GM18520 (cell line): ENCODE measurements around the gene SMDT1.

ENCODE experiments used
- ATAC-seq: cut with Tn5 transposase; IDR thresholded peaks from one replicate; pipeline ENCODE4 v1.9.1; 2021; ENCODE audit not compliant: unreplicated experiment

Gene SMDT1, protein sequence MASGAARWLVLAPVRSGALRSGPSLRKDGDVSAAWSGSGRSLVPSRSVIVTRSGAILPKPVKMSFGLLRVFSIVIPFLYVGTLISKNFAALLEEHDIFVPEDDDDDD

DNA sequence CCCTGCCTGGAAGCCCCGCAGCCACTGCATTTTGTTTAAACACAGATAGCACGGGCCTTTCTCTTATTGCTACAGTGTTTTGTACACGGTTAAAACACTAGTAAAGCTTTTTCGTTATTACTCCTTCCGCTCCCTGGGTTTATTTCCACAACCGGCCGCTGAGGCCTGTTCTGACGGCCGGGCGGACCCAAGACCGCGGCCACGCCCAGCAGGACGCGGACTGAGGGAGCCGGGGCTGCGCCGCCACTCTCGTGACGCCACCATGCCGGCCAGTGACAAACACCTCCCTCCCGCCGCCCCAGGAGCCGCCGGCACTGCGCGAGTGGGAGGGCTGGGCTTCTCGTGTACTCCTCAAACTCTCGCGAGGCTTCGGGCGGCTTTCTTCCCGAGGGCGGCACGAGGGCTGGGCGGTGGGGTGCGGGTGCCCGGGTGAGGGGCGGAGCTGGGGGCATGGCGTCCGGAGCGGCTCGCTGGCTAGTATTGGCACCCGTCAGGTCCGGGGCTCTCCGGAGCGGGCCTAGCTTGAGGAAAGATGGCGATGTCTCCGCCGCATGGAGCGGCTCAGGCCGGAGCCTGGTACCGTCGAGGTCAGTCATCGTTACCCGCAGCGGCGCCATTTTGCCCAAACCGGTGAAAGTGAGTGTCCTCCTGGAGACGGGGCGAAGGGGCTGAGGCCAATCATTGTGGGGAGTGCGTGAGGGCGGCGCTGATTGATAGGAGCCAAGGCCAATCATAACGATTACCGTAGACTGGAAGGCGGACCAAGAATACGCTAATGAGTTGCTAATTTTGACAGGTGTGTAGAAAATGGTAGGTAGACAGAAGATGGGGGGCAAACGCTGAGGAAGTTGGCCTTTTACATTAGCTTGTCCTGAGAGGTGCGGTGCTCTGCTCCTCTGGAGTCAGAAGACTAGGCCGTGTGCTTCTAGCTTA lies at the start of gene SMDT1:
SMDT1 (plus strand) TSS at position 382 of the 933 bp plus-strand sequence; CDS start at position 451, 69 bp downstream.
- ATAC-seq = peak; percentile 79

- ATAC-seq = no peak
Measured at GRCh38 chr22:42033263-42034181, 46.0 kb upstream of the SMDT1 start.

DNA sequence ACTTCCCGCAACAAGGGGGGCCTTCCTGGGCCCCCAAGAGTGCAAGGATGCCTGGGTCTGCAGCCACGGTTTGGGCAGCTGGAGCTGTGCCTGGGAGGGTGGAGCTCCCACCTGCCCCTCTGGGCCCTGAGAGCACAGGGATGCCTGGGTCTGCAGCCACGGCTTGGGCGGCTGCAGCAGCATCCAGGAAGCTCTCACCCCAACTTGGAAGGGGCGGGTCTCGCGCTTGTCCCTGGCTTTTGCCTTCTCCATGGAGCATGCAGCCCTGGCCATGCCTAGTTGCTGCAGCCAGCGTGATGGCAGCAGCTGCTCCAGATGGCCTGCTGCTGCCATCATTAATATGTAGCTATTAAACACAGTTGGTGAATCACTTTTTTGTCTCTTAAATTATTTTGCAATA lies 44.2 kb upstream of the SMDT1 start:
- ATAC-seq = no peak

DNA sequence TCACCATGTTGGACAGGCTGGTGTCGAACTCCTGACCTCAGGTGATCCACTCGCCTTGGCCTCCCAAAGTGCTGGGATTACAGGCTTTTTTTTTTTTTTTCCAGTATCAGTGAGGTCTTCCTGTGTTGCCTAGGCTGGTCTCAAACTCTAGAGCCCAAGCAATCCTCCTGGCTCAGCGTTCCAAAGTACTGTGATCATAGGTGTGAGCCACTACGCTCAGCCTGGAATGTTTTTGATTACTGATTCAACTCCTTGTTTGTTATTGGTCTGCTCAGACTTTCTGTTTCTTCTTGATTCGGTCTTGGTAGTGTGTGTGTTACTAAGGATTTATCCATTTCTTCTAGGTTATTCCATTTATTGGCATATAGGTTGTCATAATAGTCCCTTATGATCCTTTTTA lies 40.2 kb upstream of the SMDT1 start:
- ATAC-seq = no peak

GRCh38 chr22:42041784-42042183 lies 37.7 kb upstream of the SMDT1 start:
- no peak for ATAC-seq

GRCh38 chr22:42050641-42051180 lies 28.8 kb upstream of the SMDT1 start:
- ATAC-seq = no peak

DNA sequence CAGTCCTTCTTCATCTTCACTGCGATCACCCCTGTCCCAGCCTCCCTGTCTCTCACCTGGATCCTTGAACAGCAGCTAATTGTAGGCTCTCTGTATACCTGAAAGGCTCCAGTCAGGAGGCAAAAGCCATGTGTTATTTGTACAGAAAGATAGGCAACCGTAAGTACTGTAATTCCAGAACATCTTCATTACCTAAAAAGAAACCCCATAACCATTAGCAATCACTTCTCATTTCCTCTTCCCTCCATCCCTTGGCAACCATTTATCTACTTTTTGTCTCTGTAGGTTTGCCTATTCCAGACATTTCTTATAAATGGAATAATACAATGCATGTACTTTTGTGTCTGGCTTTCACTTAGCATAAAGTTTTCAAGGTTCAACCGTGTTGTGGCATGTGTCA lies 26.7 kb upstream of the SMDT1 start:
- no peak for ATAC-seq

DNA sequence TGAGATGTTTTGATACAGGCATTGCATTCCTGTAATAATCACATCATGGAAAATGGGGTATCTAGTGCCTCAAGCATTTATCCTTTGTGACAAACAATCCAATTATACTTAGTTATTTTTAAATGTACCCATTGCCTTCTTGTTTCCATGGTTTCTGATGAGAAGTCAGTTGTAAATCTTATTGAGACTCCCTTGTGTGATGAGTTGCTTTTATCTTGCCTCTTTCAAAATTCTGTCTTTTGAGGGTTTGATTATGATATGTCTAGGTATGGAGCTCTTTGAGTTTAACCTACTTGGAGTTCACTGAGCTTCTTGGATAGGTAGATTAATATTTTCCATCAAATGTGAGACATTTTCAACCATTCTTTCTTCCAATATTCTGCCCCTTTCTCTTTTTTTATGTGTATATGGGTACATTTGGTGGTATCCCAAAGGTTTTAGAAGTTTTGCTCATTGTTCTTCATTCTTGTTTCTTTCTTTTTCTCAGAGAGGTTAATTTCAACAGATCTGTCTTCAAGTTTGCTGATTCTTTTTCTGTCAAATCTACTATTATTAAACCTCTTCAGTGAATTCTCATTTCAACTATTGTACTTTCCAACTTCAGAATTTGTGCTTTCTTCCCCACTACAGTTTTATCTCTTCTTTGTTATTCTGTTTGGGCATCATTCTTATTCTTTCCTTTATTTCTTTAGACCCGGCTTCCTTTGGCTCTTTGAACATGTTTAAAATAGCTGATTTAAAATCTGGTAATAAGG lies 22.6 kb upstream of the SMDT1 start:
- no peak for ATAC-seq

DNA sequence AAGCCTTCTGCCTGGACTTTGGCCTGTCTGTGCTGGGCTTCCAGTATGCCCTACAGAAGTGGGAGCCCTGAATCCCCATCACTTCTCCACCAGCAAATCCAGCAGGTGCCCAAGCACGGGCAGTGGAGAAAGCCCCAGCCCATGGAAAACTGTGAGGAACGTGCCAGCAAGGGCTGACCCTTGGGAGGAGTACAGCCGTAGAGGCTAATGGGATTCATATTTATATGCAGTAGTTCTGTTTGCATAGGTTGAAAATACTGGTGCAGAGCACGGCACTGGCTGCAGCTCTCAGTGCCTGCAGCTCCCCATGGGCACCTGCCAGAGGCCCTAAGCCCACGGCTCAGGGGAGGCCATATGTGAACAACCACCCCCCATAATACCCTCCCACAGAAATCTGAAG lies 19.0 kb upstream of the SMDT1 start:
- ATAC-seq = no peak

DNA sequence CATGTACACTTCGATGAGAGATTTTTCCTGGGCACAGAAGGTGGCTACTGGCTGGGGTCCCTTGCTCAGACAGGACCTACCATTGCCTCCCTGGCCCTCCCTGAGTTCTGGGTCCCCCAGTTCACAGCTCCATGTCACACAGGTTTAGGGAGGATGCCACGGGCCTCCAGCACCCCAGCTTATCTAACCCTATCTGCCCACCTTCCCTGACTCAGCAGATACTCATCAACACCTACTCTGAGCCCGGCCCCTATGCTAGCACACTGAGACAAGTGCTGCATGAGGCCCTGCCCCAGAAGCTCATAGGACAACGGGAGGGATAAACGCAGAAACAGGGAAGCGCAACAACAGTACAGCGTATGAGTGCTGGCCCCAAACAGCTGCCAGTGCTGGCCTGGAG lies 18.5 kb upstream of the SMDT1 start:
- no peak for ATAC-seq

- ATAC-seq = no peak
Measured at GRCh38 chr22:42062506-42063170, 16.9 kb upstream of the SMDT1 start.

DNA sequence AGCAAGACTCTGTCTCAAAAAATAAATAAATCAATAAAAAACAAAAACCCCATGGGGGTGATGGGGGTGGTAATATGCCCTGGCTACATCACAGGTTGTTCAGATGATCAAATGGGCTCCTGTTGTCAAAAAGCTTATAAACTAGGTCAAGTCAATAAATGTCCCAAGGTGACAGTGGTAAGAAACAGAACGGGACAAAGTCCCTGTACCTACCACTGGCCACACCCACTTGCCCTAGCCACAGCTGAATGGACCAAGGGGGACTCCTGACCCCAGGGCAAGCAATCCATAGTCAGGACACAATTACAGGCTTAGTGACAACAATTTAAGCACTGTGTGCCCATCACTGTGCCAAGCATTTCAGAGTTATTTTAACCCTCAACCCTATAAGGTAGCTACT lies 14.9 kb upstream of the SMDT1 start:
- ATAC-seq = no peak

DNA sequence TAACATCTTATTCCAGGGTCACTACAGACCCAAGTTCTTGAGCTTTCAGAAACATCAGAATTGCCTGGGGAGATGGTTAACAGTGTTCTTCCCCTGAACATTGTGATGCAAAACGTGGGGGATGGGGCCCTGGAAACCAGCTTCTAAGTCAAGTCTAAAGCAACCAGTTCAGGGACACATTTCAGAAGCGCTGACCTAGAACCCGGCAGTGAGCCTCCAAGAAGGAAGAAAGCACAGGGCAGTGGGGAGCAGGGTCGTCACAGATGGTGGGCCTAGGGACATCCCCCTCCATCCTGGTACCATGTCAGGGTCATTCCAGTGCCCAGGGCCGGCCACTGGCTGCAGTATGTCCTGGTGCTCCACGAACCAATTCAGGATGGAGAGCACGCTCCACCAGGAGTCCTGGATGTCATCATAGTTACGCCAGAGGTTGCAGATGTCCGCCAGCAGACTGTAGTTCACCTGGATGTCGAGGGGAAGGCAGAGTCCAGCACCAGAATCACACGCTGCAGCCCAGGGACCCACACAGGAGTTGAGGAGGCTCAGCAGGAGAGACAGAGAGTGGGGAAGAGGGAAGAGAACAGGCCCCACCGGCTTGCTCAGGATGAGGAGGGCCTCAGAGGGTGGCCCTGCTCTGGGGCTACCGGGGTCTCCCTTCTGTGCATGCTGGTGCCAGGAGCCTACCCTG lies 13.9 kb upstream of the SMDT1 start:
- ATAC-seq = no peak

DNA sequence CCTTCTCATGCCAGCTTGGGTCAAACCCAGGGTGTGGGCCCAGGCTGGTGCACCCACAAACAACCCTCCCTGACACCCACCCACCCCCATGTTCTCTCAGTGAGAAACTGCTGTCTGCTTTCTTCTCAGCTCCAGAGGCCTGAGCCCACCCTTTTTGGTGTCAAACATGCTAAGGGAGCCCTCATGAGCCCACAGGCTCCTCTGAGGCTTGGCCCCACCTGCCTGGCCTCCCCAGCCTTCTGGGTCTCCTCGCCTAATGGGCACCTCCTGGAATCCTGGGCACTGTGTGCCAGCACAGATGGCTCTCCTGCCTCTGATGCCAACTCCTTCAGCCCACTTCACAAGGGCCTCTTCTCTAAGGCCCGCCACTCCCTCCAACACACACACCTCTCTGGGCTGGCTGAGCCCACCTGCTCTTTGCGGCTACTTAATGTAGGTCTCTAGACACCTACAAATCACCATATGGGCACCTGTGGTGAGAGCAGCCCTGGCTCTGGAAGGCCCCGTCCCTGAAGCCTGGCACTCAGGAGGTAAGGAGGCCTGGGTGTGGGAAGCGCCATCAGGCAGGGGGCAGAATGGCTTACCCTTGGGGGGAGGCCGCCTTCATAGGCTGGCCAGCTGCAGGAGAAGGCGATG lies 13.3 kb upstream of the SMDT1 start:
- no peak for ATAC-seq

DNA sequence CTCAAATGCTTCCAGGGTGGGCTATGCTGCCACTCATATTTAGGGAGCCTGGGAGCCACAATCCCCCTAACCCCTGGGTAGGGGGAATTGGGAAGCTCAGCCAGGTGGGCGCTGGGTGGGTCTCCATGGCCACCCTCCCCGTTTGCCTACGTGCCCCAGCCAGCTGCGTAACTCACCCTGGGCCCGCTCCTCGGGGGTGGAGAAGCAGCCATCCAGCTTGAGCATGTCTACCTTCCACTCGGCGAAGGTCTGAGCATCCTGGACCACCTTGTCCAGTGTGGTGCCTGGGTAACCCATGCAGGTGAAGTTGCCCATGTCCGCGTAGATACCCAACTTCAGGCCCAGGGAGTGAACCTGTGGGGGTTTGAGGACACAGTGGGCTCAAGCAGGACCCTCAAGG lies 12.6 kb upstream of the SMDT1 start:
- no peak for ATAC-seq

DNA sequence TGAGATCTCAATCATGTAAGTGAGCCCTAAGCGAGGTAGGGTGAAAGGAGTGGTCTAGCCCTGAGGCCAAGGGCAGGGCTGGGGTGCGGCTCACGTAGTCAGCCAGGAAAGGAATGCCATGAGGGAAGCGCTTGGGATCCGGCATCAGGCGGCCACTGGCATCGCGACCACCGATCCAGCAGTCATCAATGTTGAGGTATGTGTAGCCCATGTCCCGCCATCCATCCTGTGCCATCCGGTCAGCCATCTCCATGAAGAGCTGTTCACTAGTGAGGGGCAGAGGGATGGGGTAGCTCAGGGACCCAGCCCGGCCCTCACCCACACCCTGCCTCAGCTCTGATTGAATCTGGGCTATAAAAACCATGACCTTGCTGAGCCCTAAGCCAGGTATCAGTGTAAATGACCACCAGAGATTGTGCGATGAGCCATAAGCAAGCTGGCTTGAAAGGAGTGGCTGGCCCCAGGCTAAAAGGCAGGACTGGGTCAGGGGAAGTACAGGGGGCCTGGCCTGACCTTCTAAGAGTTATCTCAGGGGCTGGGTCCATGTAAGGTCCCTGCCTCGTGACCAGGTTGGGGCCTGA lies 11.7 kb upstream of the SMDT1 start:
- ATAC-seq = no peak

- ATAC-seq = no peak
Measured at GRCh38 chr22:42068291-42068690, 11.2 kb upstream of the SMDT1 start.

- no peak for ATAC-seq
Measured at GRCh38 chr22:42069801-42070516, 9.5 kb upstream of the SMDT1 start.
